Dendritic cell treated with granulocyte-macrophage colony-stimulating factor and Interleukin-4, amounts not matched to agents 40 ng/mL and 50 ng/mL, for 4 days (primary cell): Measurements from ENCODE around the gene NOSTRIN.

Experiments
- H3K27ac Mint-ChIP-seq: one replicate; pipeline ENCODE4 v1.8.0; 2022; ENCODE audit warnings: mild to moderate bottlenecking, mixed read lengths
- H3K27me3 Mint-ChIP-seq: one replicate; pipeline ENCODE4 v1.8.0; 2022; ENCODE audit warnings: mild to moderate bottlenecking, mixed read lengths
- H3K36me3 Mint-ChIP-seq: one replicate; pipeline ENCODE4 v1.8.0; 2022; ENCODE audit warnings: low read depth, mixed read lengths
- H3K4me1 Mint-ChIP-seq: one replicate; pipeline ENCODE4 v1.8.0; 2022; ENCODE audit warnings: low read depth, mixed read lengths
- H3K4me3 Mint-ChIP-seq: one replicate; pipeline ENCODE4 v1.8.0; 2022; ENCODE audit warnings: mild to moderate bottlenecking, moderate library complexity, mixed read lengths
- H3K9me3 Mint-ChIP-seq: one replicate; pipeline ENCODE4 v1.8.0; 2022; ENCODE audit warnings: mixed read lengths
- intact Hi-C: fragments of 100-400 bp; cut with micrococcal nuclease; formaldehyde crosslinking; loops from one replicate; pipeline ENCODE4 v1.15.0; 2022

The NOSTRIN gene

GRCh38 chr2:168797286-168797655 lies 5.2 kb upstream of the NOSTRIN start:
- H3K27me3 Mint-ChIP-seq = no peaks in the 10 kb centered on the region

DNA sequence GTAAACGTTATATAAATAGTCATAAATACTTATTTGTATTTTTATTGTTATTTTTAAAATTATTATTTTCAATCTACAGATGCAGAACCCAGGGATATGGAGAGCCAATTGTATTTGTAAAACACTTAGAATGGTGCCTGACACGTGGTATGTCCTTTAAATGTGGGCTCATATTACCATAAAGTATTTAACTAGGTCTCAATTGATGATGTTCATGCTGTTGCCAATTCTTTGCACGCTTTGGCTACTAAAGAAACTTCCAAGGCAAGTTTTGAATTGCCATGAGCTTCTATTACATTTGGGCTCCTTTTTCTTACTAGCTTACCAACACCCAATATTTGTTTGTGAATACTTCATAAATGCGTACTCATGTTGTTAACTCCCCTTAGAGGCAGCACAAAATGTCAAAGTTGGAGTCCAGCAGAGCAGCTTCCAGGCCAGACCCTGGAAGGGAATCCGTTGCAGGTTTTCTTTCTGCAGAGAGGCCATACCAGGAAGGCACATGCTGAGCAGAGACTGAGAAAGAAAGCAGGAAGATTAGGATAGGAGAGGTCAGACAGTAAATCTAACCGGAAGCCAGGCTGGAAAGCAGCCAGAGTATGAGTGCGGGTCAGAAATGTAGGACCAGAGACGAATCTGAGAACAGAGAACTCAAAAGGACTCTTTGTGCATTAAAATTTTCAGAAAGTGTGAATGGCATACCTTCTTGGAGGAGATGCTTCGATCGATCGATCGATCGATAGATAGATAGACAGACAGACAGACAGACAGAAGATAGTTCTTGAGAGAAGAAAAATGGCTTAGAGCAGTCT lies 4.2 kb upstream of the NOSTRIN start:
- Mint-ChIP-seq H3K4me1 (no peaks in the 10 kb centered on the region), H3K27me3 (no peaks in the 10 kb centered on the region), H3K36me3 (no peaks in the 10 kb centered on the region), H3K27ac (no peak overlapping the region), H3K4me3 (no peak overlapping the region), H3K9me3 (no peaks in the 10 kb centered on the region)
- intact Hi-C loops = no loop called here

More at GRCh38 chr2:168797286-168797655, 5.2 kb upstream of the NOSTRIN start:
- no peak overlapping the region for H3K4me3 Mint-ChIP-seq
- no peaks in the 10 kb centered on the region for H3K4me1 Mint-ChIP-seq
- no peaks in the 10 kb centered on the region for H3K36me3 Mint-ChIP-seq
- H3K9me3 Mint-ChIP-seq = no peaks in the 10 kb centered on the region
- H3K27ac Mint-ChIP-seq = no peak overlapping the region
- intact Hi-C loops = no loop called here

DNA sequence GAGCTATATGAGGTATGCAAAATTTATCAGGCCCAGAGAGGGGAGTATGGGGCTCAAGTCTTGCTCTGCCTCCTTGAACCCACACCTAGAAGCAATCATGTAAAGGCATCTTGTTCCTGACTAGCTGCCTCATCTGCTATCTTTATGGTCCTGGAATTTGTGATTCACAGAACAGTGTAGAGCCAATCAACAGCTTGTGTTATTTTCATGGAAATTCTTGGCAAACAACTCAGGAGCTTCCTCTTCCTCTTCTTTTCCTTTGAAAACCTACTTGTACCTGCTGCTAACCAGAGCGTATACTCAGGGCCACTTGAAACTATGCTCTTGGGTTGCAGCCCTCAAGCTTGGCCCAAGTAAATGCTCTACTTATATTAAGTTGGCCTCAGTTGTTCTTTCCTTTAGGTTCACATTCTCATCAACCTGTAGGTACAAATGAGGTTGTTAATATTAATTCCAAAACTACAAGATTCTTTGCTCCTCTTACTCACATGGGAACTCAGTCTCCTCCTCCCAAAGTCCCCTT lies 3.5 kb upstream of the NOSTRIN start:
- H3K4me3 Mint-ChIP-seq = no peak overlapping the region
- H3K27ac Mint-ChIP-seq = no peak overlapping the region
- intact Hi-C loops = no loop called here
- no peaks in the 10 kb centered on the region for H3K4me1 Mint-ChIP-seq
- H3K27me3 Mint-ChIP-seq = no peaks in the 10 kb centered on the region
- no peaks in the 10 kb centered on the region for H3K36me3 Mint-ChIP-seq
- H3K9me3 Mint-ChIP-seq = no peaks in the 10 kb centered on the region

GRCh38 chr2:168801471-168801870 lies 966 bp upstream of the NOSTRIN start:
- H3K9me3 Mint-ChIP-seq = no peaks in the 10 kb centered on the region
- no peaks in the 10 kb centered on the region for H3K27me3 Mint-ChIP-seq
- H3K36me3 Mint-ChIP-seq = no peaks in the 10 kb centered on the region
- H3K4me1 Mint-ChIP-seq = no peaks in the 10 kb centered on the region
- no peak overlapping the region for H3K27ac Mint-ChIP-seq
- intact Hi-C loops = no loop called here
- H3K4me3 Mint-ChIP-seq = no peak overlapping the region

DNA sequence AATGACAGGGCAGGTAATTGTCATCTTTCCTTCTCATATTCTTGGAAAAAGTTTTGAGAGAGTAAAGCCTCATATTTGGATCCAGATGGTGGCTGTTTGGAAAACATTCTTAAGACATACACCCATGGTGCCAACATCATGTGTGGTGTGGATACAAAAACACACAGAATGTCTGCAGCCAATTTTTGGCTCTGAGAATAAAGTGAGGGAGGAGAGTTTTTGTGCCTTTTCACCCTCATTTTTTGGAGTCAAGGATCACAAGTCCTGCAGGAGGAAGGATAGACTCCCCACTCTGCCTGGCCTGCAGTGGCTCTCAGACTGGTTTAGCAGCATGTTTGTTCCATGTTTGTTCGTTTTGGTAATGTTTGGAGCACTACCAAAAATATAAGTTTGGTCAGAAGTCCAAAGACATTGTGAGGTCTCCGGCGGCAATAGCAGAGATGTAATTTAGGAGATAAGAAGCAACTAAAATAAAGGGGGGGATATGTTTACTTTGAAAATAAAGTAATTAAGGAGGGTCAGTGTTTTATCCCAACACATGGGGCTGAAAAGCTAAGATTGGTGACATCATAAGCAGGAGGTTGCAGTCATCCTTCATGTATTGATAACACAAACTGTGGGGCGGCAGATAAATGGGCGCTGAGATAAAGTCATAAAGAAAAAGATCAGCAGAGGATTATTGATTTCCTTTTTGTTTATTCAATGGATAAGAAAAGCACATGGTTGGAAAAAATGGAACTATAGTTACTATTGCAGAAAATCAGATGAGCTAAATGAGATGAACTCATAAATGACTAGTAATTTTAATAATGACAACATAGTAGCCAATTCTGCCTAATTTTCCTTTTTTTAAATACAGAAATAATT lies 655 bp downstream of the NOSTRIN start:
- Mint-ChIP-seq H3K9me3 (no peaks in the 10 kb centered on the region), H3K4me3 (no peak overlapping the region), H3K4me1 (no peaks in the 10 kb centered on the region), H3K27ac (no peak overlapping the region), H3K27me3 (no peaks in the 10 kb centered on the region), H3K36me3 (no peaks in the 10 kb centered on the region)
- intact Hi-C loops = no loop called here

DNA sequence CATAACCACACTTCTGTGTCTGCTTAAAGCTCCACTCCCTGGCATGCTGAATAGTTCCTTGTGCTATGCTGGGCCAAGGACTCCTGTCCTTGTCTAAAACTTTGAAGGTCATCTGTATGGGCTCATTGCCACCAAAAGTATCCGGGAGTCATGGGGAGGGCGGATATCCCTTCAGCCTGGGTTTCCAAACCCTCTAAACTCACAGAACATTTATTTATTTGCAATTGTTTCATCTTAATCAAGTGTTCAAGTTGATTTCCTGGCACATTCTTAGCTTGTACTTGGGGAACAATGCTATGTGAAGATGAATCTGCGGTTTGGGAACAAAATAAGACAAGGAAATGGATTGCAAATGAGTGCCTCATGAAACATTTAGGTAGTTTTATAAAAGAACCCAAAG lies 1.8 kb downstream of the NOSTRIN start:
- Mint-ChIP-seq H3K27me3 (no peaks in the 10 kb centered on the region), H3K9me3 (no peaks in the 10 kb centered on the region), H3K36me3 (no peaks in the 10 kb centered on the region), H3K4me1 (no peaks in the 10 kb centered on the region), H3K27ac (no peak overlapping the region), H3K4me3 (no peak overlapping the region)
- intact Hi-C loops = no loop called here

- Mint-ChIP-seq H3K4me1 (no peaks in the 10 kb centered on the region), H3K9me3 (no peaks in the 10 kb centered on the region), H3K4me3 (no peak overlapping the region), H3K27me3 (no peaks in the 10 kb centered on the region), H3K27ac (no peak overlapping the region), H3K36me3 (no peaks in the 10 kb centered on the region)
- intact Hi-C loops = no loop called here
These were observed 3.2 kb downstream of the NOSTRIN start for GRCh38 chr2:168805615-168806014.

DNA sequence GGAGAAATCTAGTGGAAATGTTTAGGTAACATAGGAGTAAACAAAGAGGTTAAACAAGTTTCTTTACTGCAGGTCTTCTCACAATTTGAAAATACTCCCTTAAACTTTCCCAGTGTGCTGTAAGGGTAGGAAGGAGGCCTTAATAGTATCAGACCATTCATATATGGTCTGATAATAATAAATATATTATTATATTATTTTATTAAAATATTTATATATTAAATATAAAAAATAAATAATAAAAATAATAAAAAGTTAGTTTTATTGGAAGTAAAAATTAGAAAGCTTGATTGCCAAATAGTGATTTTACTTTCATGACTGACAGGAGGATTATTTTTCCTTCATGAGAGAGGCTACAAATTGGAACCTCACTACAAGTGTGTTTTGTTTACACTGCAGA lies 7.1 kb downstream of the NOSTRIN start:
- Mint-ChIP-seq H3K27me3 (no peaks in the 10 kb centered on the region), H3K27ac (no peak overlapping the region), H3K4me1 (no peaks in the 10 kb centered on the region), H3K9me3 (no peaks in the 10 kb centered on the region), H3K4me3 (no peak overlapping the region), H3K36me3 (no peaks in the 10 kb centered on the region)
- intact Hi-C loops = no loop called here

- no peak overlapping the region for H3K4me3 Mint-ChIP-seq
- no peaks in the 10 kb centered on the region for H3K9me3 Mint-ChIP-seq
- H3K36me3 Mint-ChIP-seq = no peaks in the 10 kb centered on the region
- H3K27me3 Mint-ChIP-seq = no peaks in the 10 kb centered on the region
- no peaks in the 10 kb centered on the region for H3K4me1 Mint-ChIP-seq
- intact Hi-C loops = no loop called here
- no peak overlapping the region for H3K27ac Mint-ChIP-seq
These were observed 7.8 kb downstream of the NOSTRIN start for GRCh38 chr2:168810235-168810634.

GRCh38 chr2:168811696-168812095 lies 9.3 kb downstream of the NOSTRIN start:
- Mint-ChIP-seq H3K4me1 (no peaks in the 10 kb centered on the region), H3K27ac (no peak overlapping the region), H3K27me3 (no peaks in the 10 kb centered on the region)

DNA sequence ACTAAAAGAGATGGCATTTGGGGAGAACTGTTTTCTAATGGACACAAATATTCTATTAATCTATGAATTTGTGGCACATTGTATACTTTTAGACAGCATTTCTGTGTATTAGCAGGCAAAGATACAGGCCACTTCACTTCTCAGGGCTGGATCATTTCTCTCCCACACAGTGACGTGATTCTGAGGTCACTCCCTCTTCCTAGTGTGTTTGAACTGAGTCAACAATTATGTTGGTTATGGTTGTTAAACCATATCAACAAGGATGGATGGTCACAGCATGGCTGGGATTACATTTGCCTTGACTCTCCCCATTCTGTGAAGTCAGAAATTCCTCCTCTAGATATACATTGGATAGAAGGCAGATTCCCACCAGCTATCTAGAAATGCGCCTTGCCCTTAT lies 11.6 kb downstream of the NOSTRIN start:
- Mint-ChIP-seq H3K9me3 (no peaks in the 10 kb centered on the region), H3K4me3 (no peak overlapping the region), H3K27ac (no peak overlapping the region), H3K27me3 (no peaks in the 10 kb centered on the region), H3K4me1 (no peaks in the 10 kb centered on the region), H3K36me3 (no peaks in the 10 kb centered on the region)
- intact Hi-C loops = no loop called here

More at GRCh38 chr2:168811696-168812095, 9.3 kb downstream of the NOSTRIN start:
- no peaks in the 10 kb centered on the region for H3K9me3 Mint-ChIP-seq
- intact Hi-C loops = no loop called here
- no peak overlapping the region for H3K4me3 Mint-ChIP-seq
- no peaks in the 10 kb centered on the region for H3K36me3 Mint-ChIP-seq

- Mint-ChIP-seq H3K36me3 (no peaks in the 10 kb centered on the region), H3K4me3 (no peak overlapping the region), H3K9me3 (no peaks in the 10 kb centered on the region), H3K27ac (no peak overlapping the region), H3K27me3 (no peaks in the 10 kb centered on the region), H3K4me1 (no peaks in the 10 kb centered on the region)
- intact Hi-C loops = no loop called here
These were observed 12.8 kb downstream of the NOSTRIN start for GRCh38 chr2:168814939-168815907.

DNA sequence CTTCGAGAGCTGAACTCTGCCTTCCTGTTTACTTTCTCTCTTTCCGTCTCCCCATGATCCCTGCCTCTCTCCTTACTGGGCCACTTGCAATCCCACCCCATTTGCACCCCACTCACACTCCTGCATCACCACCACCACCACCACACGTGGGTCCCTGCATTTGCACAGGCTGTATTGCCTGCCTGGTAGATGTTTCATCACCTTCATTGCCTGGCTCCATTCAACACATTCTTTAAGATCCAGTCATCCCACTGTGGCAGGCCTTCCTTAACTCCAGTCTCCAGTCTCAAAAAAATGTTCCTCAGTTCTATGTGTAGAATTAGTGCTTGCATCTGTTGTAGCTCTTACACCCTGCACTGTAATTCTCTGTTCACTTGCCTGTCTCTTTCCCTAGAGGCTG lies 13.9 kb downstream of the NOSTRIN start:
- no peaks in the 10 kb centered on the region for H3K4me1 Mint-ChIP-seq
- no peaks in the 10 kb centered on the region for H3K36me3 Mint-ChIP-seq
- intact Hi-C loops = no loop called here
- no peaks in the 10 kb centered on the region for H3K27me3 Mint-ChIP-seq
- H3K4me3 Mint-ChIP-seq = no peak overlapping the region
- no peaks in the 10 kb centered on the region for H3K9me3 Mint-ChIP-seq
- H3K27ac Mint-ChIP-seq = no peak overlapping the region
